Measurements from ENCODE around the gene NOS1AP. TPM values are rescaled to one million over a fixed set of nuclear protein-coding genes. Genes with fewer than 3 reads are reported as not detected.

Gene NOS1AP
- polyA plus RNA-seq, 3 donors = 0.12 TPM; not detected in 2

DNA sequence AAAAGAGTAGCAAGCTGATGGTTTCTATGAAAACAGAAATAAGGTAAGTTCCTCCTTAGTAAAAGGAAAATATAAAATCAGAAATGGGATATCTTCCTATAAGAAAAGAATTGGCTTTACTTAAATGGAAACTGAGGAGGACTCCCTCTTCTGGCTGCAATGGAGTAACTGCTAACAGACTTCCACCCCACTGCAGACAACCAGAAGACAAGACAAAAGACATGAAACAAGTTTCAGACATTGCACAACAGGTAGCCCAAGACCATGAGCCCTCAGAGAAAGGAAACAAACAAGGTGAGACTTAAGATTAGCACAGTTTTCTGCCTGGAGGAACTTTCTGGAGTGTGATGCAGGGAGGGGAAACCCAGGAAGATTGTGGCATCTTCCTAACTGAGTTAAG lies 28.8 kb upstream of the NOS1AP start:
- Mint-ChIP-seq H3K27ac (peak overlapping the region in 1 of 7 donors; percentile 21), H3K4me3 (no peak overlapping the region), H3K27me3 (ENCODE audit: low read depth in 3 of 3) (peaks cover 0 to 3% (median 3%) of the 10 kb centered on the region in 3 donors), H3K4me1 (peaks cover 3% of the 10 kb centered on the region), H3K36me3 (no peaks in the 10 kb centered on the region), H3K9me3 (peaks cover 0 to 7% (median 5%) of the 10 kb centered on the region in 7 donors)
- Histone ChIP-seq H3K4me2 (replicated peaks; ENCODE audit: extremely low read depth, low read length, poor library complexity, severe bottlenecking) (no peak overlapping the region), H4K20me1 (ENCODE audit: insufficient read depth, low read length) (no peaks in the 10 kb centered on the region), H3K27ac (ENCODE audit: low read depth in 1 of 2, low read length in 2 of 2) (no peak overlapping the region), H3K27me3 (ENCODE audit: control insufficient read depth in 2 of 2, insufficient read depth in 2 of 2, low read length in 2 of 2) (no peaks in the 10 kb centered on the region), H3K4me1 (ENCODE audit: control insufficient read depth in 1 of 2, insufficient read depth in 2 of 2, low read length in 2 of 2) (no peaks in the 10 kb centered on the region), H2AFZ (ENCODE audit: insufficient read depth, low read depth, low read length, poor library complexity, severe bottlenecking) (no peak overlapping the region), H3K4me3 (replicated peaks in 1 of 3; ENCODE audit: low read depth in 2 of 3, low read length in 3 of 3) (no peak overlapping the region), H3K9ac (ENCODE audit: insufficient read depth, low read length, poor library complexity, severe bottlenecking) (no peak overlapping the region), H3K9me3 (replicated peaks in 1 of 2; ENCODE audit: control insufficient read depth in 1 of 2, insufficient read depth in 1 of 2, low read length in 2 of 2) (no peaks in the 10 kb centered on the region), H3K36me3 (replicated peaks in 1 of 2; ENCODE audit: control insufficient read depth in 1 of 2, insufficient read depth in 2 of 2, low read length in 2 of 2) (no peaks in the 10 kb centered on the region), H3K79me2 (ENCODE audit: insufficient read depth, low read length) (no peaks in the 10 kb centered on the region)
- intact Hi-C loops (cut with micrococcal nuclease) = no loop called here
- DNase-seq = peak in 1 of 3 donors; percentile 12
- TF ChIP-seq, protein P1, sequence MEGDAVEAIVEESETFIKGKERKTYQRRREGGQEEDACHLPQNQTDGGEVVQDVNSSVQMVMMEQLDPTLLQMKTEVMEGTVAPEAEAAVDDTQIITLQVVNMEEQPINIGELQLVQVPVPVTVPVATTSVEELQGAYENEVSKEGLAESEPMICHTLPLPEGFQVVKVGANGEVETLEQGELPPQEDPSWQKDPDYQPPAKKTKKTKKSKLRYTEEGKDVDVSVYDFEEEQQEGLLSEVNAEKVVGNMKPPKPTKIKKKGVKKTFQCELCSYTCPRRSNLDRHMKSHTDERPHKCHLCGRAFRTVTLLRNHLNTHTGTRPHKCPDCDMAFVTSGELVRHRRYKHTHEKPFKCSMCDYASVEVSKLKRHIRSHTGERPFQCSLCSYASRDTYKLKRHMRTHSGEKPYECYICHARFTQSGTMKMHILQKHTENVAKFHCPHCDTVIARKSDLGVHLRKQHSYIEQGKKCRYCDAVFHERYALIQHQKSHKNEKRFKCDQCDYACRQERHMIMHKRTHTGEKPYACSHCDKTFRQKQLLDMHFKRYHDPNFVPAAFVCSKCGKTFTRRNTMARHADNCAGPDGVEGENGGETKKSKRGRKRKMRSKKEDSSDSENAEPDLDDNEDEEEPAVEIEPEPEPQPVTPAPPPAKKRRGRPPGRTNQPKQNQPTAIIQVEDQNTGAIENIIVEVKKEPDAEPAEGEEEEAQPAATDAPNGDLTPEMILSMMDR (IDR thresholded peaks at IDR 0.05) = no peak

DNA sequence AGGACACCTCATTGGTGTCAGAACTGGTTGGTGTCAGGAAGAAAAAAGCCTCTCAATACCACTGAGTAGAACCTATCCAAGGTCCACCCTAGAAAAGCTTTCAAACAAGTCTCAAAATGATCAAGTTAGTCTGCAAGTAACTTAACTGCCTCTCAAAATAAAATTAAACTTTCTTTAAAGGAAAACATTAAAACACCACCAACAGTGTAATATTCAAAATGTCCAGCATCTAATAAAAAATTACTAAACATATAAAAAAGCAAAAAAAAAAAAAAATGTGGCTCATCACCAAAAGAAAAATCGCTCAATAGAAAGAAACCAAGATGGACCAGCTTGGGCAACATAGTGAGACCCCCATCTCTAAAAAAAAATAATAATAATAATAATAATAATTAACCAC lies 27.1 kb upstream of the NOS1AP start:
- no peaks in the 10 kb centered on the region for H3K4me1 ChIP-seq (ENCODE audit: control insufficient read depth in 1 of 2, insufficient read depth in 2 of 2, low read length in 2 of 2)
- no peak overlapping the region for H3K9ac ChIP-seq (ENCODE audit: insufficient read depth, low read length, poor library complexity, severe bottlenecking)
- H4K20me1 ChIP-seq (ENCODE audit: insufficient read depth, low read length) = no peaks in the 10 kb centered on the region
- Mint-ChIP-seq H3K9me3 (peaks cover 0 to 7% (median 5%) of the 10 kb centered on the region in 7 donors), H3K27me3 (ENCODE audit: low read depth in 3 of 3) (peaks cover 0 to 3% (median 3%) of the 10 kb centered on the region in 3 donors), H3K4me1 (peaks cover 6% of the 10 kb centered on the region), H3K27ac (no peak overlapping the region), H3K36me3 (no peaks in the 10 kb centered on the region), H3K4me3 (no peak overlapping the region)
- no peak overlapping the region for H2AFZ ChIP-seq (ENCODE audit: insufficient read depth, low read depth, low read length, poor library complexity, severe bottlenecking)
- H3K9me3 ChIP-seq (replicated peaks in 1 of 2; ENCODE audit: control insufficient read depth in 1 of 2, insufficient read depth in 1 of 2, low read length in 2 of 2) = no peaks in the 10 kb centered on the region
- TF ChIP-seq, protein P1 (IDR thresholded peaks at IDR 0.05) = no peak
- WGBS (ENCODE audit: insufficient coverage) = no CpG with 5 or more reads among the region's 1 CpG
- intact Hi-C loops (cut with micrococcal nuclease) = no loop called here
- no peak for DNase-seq
- no peak overlapping the region for H3K4me3 ChIP-seq (replicated peaks in 1 of 3; ENCODE audit: low read depth in 2 of 3, low read length in 3 of 3)
- H3K4me2 ChIP-seq (replicated peaks; ENCODE audit: extremely low read depth, low read length, poor library complexity, severe bottlenecking) = no peak overlapping the region
- no peaks in the 10 kb centered on the region for H3K79me2 ChIP-seq (ENCODE audit: insufficient read depth, low read length)
- H3K36me3 ChIP-seq (replicated peaks in 1 of 2; ENCODE audit: control insufficient read depth in 1 of 2, insufficient read depth in 2 of 2, low read length in 2 of 2) = no peaks in the 10 kb centered on the region
- no peak overlapping the region for H3K27ac ChIP-seq (ENCODE audit: low read depth in 1 of 2, low read length in 2 of 2)
- H3K27me3 ChIP-seq (ENCODE audit: control insufficient read depth in 2 of 2, insufficient read depth in 2 of 2, low read length in 2 of 2) = no peaks in the 10 kb centered on the region
